ENCODE measurements around the gene ISM2.

Gene ISM2

GRCh38 chr14:77523109-77523508 lies 24.5 kb upstream of the ISM2 start:
- no peaks in the 10 kb centered on the region for H3K27me3 ChIP-seq (ENCODE audit: insufficient read depth, poor library complexity, severe bottlenecking)
- no peak overlapping the region for H3K4me3 ChIP-seq (replicated peaks; ENCODE audit: insufficient read depth, low read length)
- no peak for DNase-seq (ENCODE audit: low read depth in 1 of 2, low spot score in 1 of 2)
- TF ChIP-seq SPI1 (IDR thresholded peaks at IDR 0.05; ENCODE audit: borderline replicate concordance, low read depth) = no peak
- H3K27ac ChIP-seq (replicated peaks) = no peak overlapping the region

- TF ChIP-seq SPI1 (IDR thresholded peaks at IDR 0.05; ENCODE audit: borderline replicate concordance, low read depth) (no peak), CTCF (IDR thresholded peaks at IDR 0.05; ENCODE audit: insufficient read depth, low read length) (no peak)
- Histone ChIP-seq H3K27ac (replicated peaks) (no peak overlapping the region), H3K27me3 (ENCODE audit: insufficient read depth, poor library complexity, severe bottlenecking) (no peaks in the 10 kb centered on the region), H3K4me3 (replicated peaks; ENCODE audit: insufficient read depth, low read length) (no peak overlapping the region)
- DNase-seq (ENCODE audit: low read depth in 1 of 2, low spot score in 1 of 2) = no peak
Observed at GRCh38 chr14:77520555-77520954, 21.9 kb upstream of the ISM2 start.

- DNase-seq (ENCODE audit: low read depth in 1 of 2, low spot score in 1 of 2) = no peak
- H3K27ac ChIP-seq (replicated peaks) = no peak overlapping the region
- TF ChIP-seq GABPA (IDR thresholded peaks at IDR 0.05; ENCODE audit: low read depth) = no peak
- no peak for TF ChIP-seq REST (IDR thresholded peaks at IDR 0.05; ENCODE audit: insufficient replicate concordance, low read depth)
- TF ChIP-seq SPI1 (IDR thresholded peaks at IDR 0.05; ENCODE audit: borderline replicate concordance, low read depth) = no peak
- TF ChIP-seq POLR2AphosphoS5 (IDR thresholded peaks at IDR 0.05; ENCODE audit: low read depth) = no peak
- no peak for TF ChIP-seq CTCF (IDR thresholded peaks at IDR 0.05; ENCODE audit: insufficient read depth, low read length)
Observed at GRCh38 chr14:77516126-77516525, 17.5 kb upstream of the ISM2 start.

GRCh38 chr14:77511486-77512162 lies 13.0 kb upstream of the ISM2 start:
- Histone ChIP-seq H3K4me3 (replicated peaks; ENCODE audit: insufficient read depth, low read length) (no peak overlapping the region), H3K27me3 (ENCODE audit: insufficient read depth, poor library complexity, severe bottlenecking) (no peaks in the 10 kb centered on the region)
- DNase-seq (ENCODE audit: low read depth in 1 of 2, low spot score in 1 of 2) = no peak

More at GRCh38 chr14:77516126-77516525, 17.5 kb upstream of the ISM2 start:
- H3K27me3 ChIP-seq (ENCODE audit: insufficient read depth, poor library complexity, severe bottlenecking) = no peaks in the 10 kb centered on the region
- no peak overlapping the region for H3K4me3 ChIP-seq (replicated peaks; ENCODE audit: insufficient read depth, low read length)

More at GRCh38 chr14:77511486-77512162, 13.0 kb upstream of the ISM2 start:
- no peak for TF ChIP-seq SPI1 (IDR thresholded peaks at IDR 0.05; ENCODE audit: borderline replicate concordance, low read depth)
- TF ChIP-seq REST (IDR thresholded peaks at IDR 0.05; ENCODE audit: insufficient replicate concordance, low read depth) = no peak
- no peak for TF ChIP-seq POLR2AphosphoS5 (IDR thresholded peaks at IDR 0.05; ENCODE audit: low read depth)
- TF ChIP-seq CTCF (IDR thresholded peaks at IDR 0.05; ENCODE audit: insufficient read depth, low read length) = no peak
- TF ChIP-seq GABPA (IDR thresholded peaks at IDR 0.05; ENCODE audit: low read depth) = no peak
- H3K27ac ChIP-seq (replicated peaks) = no peak overlapping the region

Measured in HL-60 (cell line).